ENCODE results near the gene SUCLG2.
"Not testable (repeated sequence)": the region's sequence is repeated elsewhere in the genome, so short reads cannot be mapped to it uniquely, and the experiment has no call there.

Gene SUCLG2

GRCh38 chr3:67551361-67552016 is 102.9 kb downstream of the SUCLG2 start:
- no peak for DNase-seq

- DNase-seq, result no peak
Observed at GRCh38 chr3:67550541-67550940, 103.9 kb downstream of the SUCLG2 start.

- not testable (repeated sequence) for DNase-seq
Observed at GRCh38 chr3:67542502-67543250, 111.7 kb downstream of the SUCLG2 start.

- no peak for DNase-seq
Observed at GRCh38 chr3:67540198-67540894, 114.1 kb downstream of the SUCLG2 start.

GRCh38 chr3:67537203-67537602 is 117.2 kb downstream of the SUCLG2 start:
- not testable (repeated sequence) for DNase-seq

GRCh38 chr3:67535006-67535405 is 119.4 kb downstream of the SUCLG2 start:
- no peak for DNase-seq

- no peak for DNase-seq
Observed at GRCh38 chr3:67534594-67534993, 119.8 kb downstream of the SUCLG2 start.

GRCh38 chr3:67531181-67532101 is 123.0 kb downstream of the SUCLG2 start:
- no peak for DNase-seq

- DNase-seq, result no peak
Observed at GRCh38 chr3:67529915-67530314, 124.5 kb downstream of the SUCLG2 start.

- no peak for DNase-seq
Observed at GRCh38 chr3:67529337-67529736, 125.1 kb downstream of the SUCLG2 start.

- no peak for DNase-seq
Observed at GRCh38 chr3:67526246-67526645, 128.2 kb downstream of the SUCLG2 start.

GRCh38 chr3:67524046-67524445 is 130.4 kb downstream of the SUCLG2 start:
- no peak for DNase-seq

GRCh38 chr3:67522081-67522480 is 132.3 kb downstream of the SUCLG2 start:
- no peak for DNase-seq

- no peak for DNase-seq
Observed at GRCh38 chr3:67521053-67521646, 133.3 kb downstream of the SUCLG2 start.

GRCh38 chr3:67518236-67518635 is 136.2 kb downstream of the SUCLG2 start:
- no peak for DNase-seq

- DNase-seq, result no peak
Observed at GRCh38 chr3:67517781-67518180, 136.6 kb downstream of the SUCLG2 start.

- DNase-seq, result no peak
Observed at GRCh38 chr3:67516496-67516895, 137.9 kb downstream of the SUCLG2 start.

- DNase-seq, result no peak
Observed at GRCh38 chr3:67515778-67516177, 138.6 kb downstream of the SUCLG2 start.

- DNase-seq, result no peak
Observed at GRCh38 chr3:67509471-67510075, 144.8 kb downstream of the SUCLG2 start.

GRCh38 chr3:67507584-67507983 is 146.8 kb downstream of the SUCLG2 start:
- no peak for DNase-seq

- DNase-seq, result no peak
Observed at GRCh38 chr3:67500709-67501108, 153.7 kb downstream of the SUCLG2 start.

GRCh38 chr3:67497746-67498145 is 156.7 kb downstream of the SUCLG2 start:
- DNase-seq, result no peak

Measured in activated T-cell treated with anti-CD3 and anti-CD28 coated beads for 4 hours (primary cell).